Loucy (cell line): Measurements from ENCODE around the gene PROSER3.

Experiments
- H2AFZ ChIP-seq: fragments of 200-600 bp; sonication (generic); 2 replicates; pipeline ENCODE4 v1.6.0; 2016; ENCODE audit warnings: antibody characterized with exemption, mild to moderate bottlenecking, low read length, moderate library complexity
- H3F3A ChIP-seq: fragments of 200-600 bp; 2 replicates; pipeline ENCODE4 v1.6.0; 2016; ENCODE audit warnings: antibody characterized with exemption, low read depth, mild to moderate bottlenecking
- H3K27me3 ChIP-seq: fragments of 200-600 bp; sonication (generic); 2 replicates; pipeline ENCODE4 v1.6.1; 2014; ENCODE audit warnings: low read length, mild to moderate bottlenecking; ENCODE audit not compliant: insufficient read depth, poor library complexity, severe bottlenecking
- H3K36me3 ChIP-seq: fragments of 200-600 bp; sonication (generic); 2 replicates; pipeline ENCODE4 v1.6.1; 2016; ENCODE audit warnings: low read length; ENCODE audit not compliant: insufficient read depth
- H3K4me1 ChIP-seq: fragments of 200-600 bp; sonication (generic); 2 replicates; pipeline ENCODE4 v1.5.1; 2014; ENCODE audit warnings: low read length, mild to moderate bottlenecking; ENCODE audit not compliant: insufficient read depth, poor library complexity, severe bottlenecking
- H3K4me2 ChIP-seq: fragments of 200-600 bp; sonication (generic); 2 replicates; pipeline ENCODE4 v1.6.0; 2014; ENCODE audit warnings: antibody characterized with exemption, low read length, low read depth, mild to moderate bottlenecking; ENCODE audit not compliant: poor library complexity, severe bottlenecking
- H3K4me3 ChIP-seq: fragments of 200-600 bp; sonication (generic); 2 replicates; pipeline ENCODE4 v1.5.1; 2014; ENCODE audit warnings: low read length, mild to moderate bottlenecking, mixed read lengths; ENCODE audit not compliant: poor library complexity, severe bottlenecking
- H3K79me2 ChIP-seq: fragments of 200-600 bp; sonication (generic); 2 replicates; pipeline ENCODE4 v1.6.1; 2014; ENCODE audit warnings: low read length; ENCODE audit not compliant: insufficient read depth
- H3K9ac ChIP-seq: fragments of 200-600 bp; sonication (generic); 2 replicates; pipeline ENCODE4 v1.6.0; 2014; ENCODE audit warnings: mild to moderate bottlenecking, low read depth, low read length, moderate library complexity; ENCODE audit not compliant: poor library complexity, severe bottlenecking
- H3K9me2 ChIP-seq: fragments of 200-600 bp; sonication (generic); replicated peaks from 2 replicates; pipeline ENCODE4 v1.6.1; 2016; ENCODE audit warnings: low read depth, low read length, mixed read lengths
- H3K9me3 ChIP-seq: fragments of 200-600 bp; sonication (generic); 2 replicates; pipeline ENCODE4 v1.6.1; 2014; ENCODE audit warnings: mild to moderate bottlenecking, antibody characterized with exemption, low read length, low read depth; ENCODE audit not compliant: insufficient read depth
- H4K20me1 ChIP-seq: fragments of 200-600 bp; sonication (generic); 2 replicates; pipeline ENCODE4 v1.6.0; 2014; ENCODE audit warnings: antibody characterized with exemption, low read length, mild to moderate bottlenecking; ENCODE audit not compliant: insufficient read depth, poor library complexity, severe bottlenecking
- EZH2phosphoT487 ChIP-seq: fragments of 200-600 bp; IDR thresholded peaks from 2 replicates; pipeline ENCODE4 v1.6.1; 2018; ENCODE audit warnings: antibody characterized with exemption, mild to moderate bottlenecking, moderate library complexity, borderline replicate concordance
- TF ChIP-seq, protein P1 (sequence below): fragments of 200-600 bp; sonication (generic); conservative IDR thresholded peaks from 2 replicates; pipeline ENCODE4 v1.5.1; 2014; ENCODE audit warnings: mild to moderate bottlenecking, antibody characterized with exemption, low read length

The PROSER3 gene

DNA sequence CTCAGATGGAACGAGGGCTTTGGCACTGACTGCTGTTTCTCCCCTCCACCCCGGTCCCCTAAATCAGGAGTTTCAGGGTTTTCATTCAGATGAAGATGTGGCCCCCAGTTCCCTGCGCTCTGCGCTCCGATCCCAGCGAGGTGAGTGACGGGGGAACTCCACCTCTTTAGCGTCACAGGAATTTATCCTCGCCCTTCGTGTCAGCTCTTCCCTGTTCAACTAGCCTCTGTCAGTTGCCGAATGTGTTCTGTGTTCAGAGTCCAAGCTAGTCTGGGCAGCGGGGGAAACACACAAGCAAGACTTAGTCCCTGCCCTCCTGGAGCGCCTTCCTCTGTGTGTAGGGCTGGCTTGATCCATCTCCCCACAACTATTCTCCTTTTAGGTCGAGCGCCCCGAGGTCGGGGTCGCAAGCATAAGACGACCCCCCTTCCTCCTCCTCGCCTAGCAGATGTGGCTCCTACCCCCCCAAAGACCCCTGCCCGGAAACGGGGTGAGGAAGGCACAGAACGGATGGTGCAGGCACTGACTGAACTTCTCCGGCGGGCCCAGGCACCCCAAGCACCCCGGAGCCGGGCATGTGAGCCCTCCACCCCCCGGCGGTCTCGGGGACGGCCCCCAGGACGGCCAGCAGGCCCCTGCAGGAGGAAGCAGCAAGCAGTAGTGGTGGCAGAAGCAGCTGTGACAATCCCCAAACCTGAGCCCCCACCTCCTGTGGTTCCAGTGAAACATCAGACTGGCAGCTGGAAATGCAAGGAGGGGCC is 38.4 kb upstream of the PROSER3 start:
- Histone ChIP-seq H3K9ac (peak overlapping the region; percentile 85), H3K4me3 (peak overlapping the region; percentile 86), H3K79me2 (peaks cover 51% of the 10 kb centered on the region), H3F3A (no peaks in the 10 kb centered on the region), H2AFZ (no peak overlapping the region), H4K20me1 (peaks cover 27% of the 10 kb centered on the region), H3K27me3 (no peaks in the 10 kb centered on the region), H3K4me1 (peaks cover 27% of the 10 kb centered on the region), H3K36me3 (peaks cover 28% of the 10 kb centered on the region; the same call in 1 of the 2 replicates), H3K9me2 (no peaks in the 10 kb centered on the region), H3K4me2 (peak overlapping the region; percentile 92), H3K9me3 (no peaks in the 10 kb centered on the region)
- no peak for TF ChIP-seq EZH2phosphoT487
- TF ChIP-seq, protein P1, sequence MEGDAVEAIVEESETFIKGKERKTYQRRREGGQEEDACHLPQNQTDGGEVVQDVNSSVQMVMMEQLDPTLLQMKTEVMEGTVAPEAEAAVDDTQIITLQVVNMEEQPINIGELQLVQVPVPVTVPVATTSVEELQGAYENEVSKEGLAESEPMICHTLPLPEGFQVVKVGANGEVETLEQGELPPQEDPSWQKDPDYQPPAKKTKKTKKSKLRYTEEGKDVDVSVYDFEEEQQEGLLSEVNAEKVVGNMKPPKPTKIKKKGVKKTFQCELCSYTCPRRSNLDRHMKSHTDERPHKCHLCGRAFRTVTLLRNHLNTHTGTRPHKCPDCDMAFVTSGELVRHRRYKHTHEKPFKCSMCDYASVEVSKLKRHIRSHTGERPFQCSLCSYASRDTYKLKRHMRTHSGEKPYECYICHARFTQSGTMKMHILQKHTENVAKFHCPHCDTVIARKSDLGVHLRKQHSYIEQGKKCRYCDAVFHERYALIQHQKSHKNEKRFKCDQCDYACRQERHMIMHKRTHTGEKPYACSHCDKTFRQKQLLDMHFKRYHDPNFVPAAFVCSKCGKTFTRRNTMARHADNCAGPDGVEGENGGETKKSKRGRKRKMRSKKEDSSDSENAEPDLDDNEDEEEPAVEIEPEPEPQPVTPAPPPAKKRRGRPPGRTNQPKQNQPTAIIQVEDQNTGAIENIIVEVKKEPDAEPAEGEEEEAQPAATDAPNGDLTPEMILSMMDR = no peak

DNA sequence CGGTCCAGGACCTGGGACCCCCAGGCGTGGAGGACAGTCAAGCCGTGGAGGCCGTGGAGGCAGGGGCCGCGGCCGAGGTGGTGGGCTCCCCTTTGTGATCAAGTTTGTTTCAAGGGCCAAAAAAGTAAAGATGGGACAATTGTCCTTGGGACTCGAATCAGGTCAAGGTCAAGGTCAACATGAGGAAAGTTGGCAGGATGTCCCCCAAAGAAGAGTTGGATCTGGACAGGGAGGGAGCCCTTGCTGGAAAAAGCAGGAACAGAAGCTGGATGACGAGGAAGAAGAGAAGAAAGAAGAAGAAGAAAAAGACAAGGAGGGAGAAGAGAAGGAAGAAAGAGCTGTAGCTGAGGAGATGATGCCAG is 37.8 kb upstream of the PROSER3 start:
- peaks cover 33% of the 10 kb centered on the region; the same call in 1 of the 2 replicates for H3K36me3 ChIP-seq
- H3K4me2 ChIP-seq = peak overlapping the region; percentile 92
- H3F3A ChIP-seq = no peaks in the 10 kb centered on the region

DNA sequence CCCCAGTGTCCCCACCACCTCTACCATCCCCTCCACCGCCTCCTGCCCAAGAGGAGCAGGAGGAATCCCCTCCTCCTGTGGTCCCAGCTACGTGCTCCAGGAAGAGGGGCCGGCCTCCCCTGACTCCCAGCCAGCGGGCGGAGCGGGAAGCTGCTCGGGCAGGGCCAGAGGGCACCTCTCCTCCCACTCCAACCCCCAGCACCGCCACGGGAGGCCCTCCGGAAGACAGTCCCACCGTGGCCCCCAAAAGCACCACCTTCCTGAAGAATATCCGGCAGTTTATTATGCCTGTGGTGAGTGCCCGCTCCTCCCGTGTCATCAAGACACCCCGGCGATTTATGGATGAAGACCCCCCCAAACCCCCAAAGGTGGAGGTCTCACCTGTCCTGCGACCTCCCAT is 37.3 kb upstream of the PROSER3 start:
- peaks cover 38% of the 10 kb centered on the region; the same call in 1 of the 2 replicates for H3K36me3 ChIP-seq
- TF ChIP-seq, protein P1 = no peak
- no peak for TF ChIP-seq EZH2phosphoT487
- peaks cover 20% of the 10 kb centered on the region for H3K4me1 ChIP-seq
- H4K20me1 ChIP-seq = peaks cover 27% of the 10 kb centered on the region
- peaks cover 45% of the 10 kb centered on the region for H3K79me2 ChIP-seq
- H3F3A ChIP-seq = no peaks in the 10 kb centered on the region
- H3K9me2 ChIP-seq = no peaks in the 10 kb centered on the region
- H2AFZ ChIP-seq = no peak overlapping the region
- H3K27me3 ChIP-seq = no peaks in the 10 kb centered on the region
- H3K4me3 ChIP-seq = no peak overlapping the region
- no peak overlapping the region for H3K9ac ChIP-seq
- no peak overlapping the region for H3K4me2 ChIP-seq
- H3K9me3 ChIP-seq = no peaks in the 10 kb centered on the region

More for the DNA sequence above, 37.8 kb upstream of the PROSER3 start:
- H2AFZ ChIP-seq = no peak overlapping the region
- no peaks in the 10 kb centered on the region for H3K9me2 ChIP-seq
- no peak overlapping the region for H3K4me3 ChIP-seq
- no peaks in the 10 kb centered on the region for H3K9me3 ChIP-seq
- peaks cover 27% of the 10 kb centered on the region for H4K20me1 ChIP-seq
- H3K27me3 ChIP-seq = no peaks in the 10 kb centered on the region
- H3K9ac ChIP-seq = no peak overlapping the region
- TF ChIP-seq, protein P1 = no peak
- no peak for TF ChIP-seq EZH2phosphoT487
- H3K4me1 ChIP-seq = peaks cover 25% of the 10 kb centered on the region
- peaks cover 50% of the 10 kb centered on the region for H3K79me2 ChIP-seq
